HEK293T (cell line): Measurements from ENCODE around the gene TJP1.

Source experiments
- ARNT ChIP-seq: fragments of 450-650 bp; IDR thresholded peaks from 2 replicates; pipeline ENCODE4 v1.6.1; 2017; ENCODE audit warnings: mild to moderate bottlenecking
- FOXK2 ChIP-seq: fragments of 450-650 bp; IDR thresholded peaks from 2 replicates; pipeline ENCODE4 v1.6.1; 2016; ENCODE audit warnings: mild to moderate bottlenecking
- FOXM1 ChIP-seq: fragments of 450-650 bp; IDR thresholded peaks from 2 replicates; pipeline ENCODE4 v1.6.1; 2017; ENCODE audit warnings: mild to moderate bottlenecking, borderline replicate concordance
- HDGF ChIP-seq: fragments of 450-650 bp; IDR thresholded peaks from 2 replicates; pipeline ENCODE4 v1.6.1; 2017; ENCODE audit warnings: antibody characterized with exemption, borderline replicate concordance
- PKNOX1 ChIP-seq: fragments of 450-650 bp; IDR thresholded peaks from 2 replicates; pipeline ENCODE4 v1.6.1; 2016

DNA sequence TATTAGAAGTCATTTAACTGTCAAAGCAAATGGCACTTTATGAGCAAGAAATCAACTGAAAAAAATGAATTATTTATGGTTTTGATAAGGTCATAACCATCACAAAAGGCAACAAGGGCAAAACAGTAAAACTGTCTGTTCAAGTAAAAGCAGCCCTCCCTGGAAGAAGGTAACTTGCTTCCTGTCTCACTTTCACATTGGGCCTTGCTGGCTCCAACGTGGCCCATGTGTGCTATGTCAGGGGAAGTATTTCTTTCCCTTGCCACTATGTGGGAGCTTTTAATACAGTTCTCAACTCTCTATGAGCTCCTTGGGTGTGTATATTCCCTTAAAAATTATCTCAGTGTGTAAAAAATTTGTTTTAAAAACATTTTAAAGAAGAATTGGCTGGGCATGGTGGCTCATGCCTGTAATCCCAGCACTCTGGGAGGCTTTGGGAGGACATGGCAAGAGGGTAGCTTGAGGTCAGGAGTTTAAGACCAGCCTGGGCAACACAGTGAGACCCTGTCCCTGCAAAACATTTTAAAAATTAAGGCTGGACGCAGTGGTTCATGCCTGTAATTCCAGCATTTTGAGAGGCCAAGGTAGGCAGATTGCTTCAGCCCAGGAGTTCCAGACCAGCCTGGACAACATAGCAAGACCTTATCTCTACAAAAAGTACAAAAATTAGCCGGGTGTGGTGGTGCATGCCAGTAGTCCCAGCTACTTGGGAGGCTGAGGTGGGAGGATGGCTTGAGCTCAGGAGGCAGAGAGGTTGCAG is 45.2 kb upstream of the TJP1 start:
- TF ChIP-seq FOXK2 (no peak), ARNT (no peak), FOXM1 (no peak), PKNOX1 (no peak), HDGF (no peak)
